ENCODE measurements around the gene SIK3. TPM values are rescaled to one million over a fixed set of nuclear protein-coding genes. Genes with fewer than 3 reads are reported as not detected.

The SIK3 gene
- total and polyA plus RNA-seq, 2 experiments from 2014 or later = 29.1 to 58.5 TPM

DNA sequence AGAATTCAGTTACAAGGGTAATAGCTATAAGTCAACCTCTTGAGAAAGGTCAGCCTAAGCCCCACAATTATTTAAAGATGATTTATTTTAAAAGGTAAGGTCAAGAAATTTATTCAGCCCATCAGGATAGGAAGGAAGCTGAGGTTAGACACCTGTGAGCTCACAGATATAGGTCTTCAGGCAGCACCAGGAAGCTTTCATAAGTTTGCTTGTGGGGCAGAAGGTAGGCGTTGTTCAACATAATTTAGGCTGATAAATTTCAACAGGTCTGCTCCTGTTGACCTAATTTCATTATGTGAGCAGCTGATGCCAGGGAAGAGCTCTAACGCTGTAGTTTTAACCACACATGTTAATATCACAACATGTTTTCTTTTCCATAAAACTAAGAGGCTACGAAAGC, 142.7 kb downstream of the SIK3 start:
- Histone ChIP-seq H3K9me3 (ENCODE audit: low read depth) (no peaks in the 10 kb centered on the region), H3K4me1 (ENCODE audit: low read depth) (peaks cover 28% of the 10 kb centered on the region), H3K36me3 (peaks cover 6% of the 10 kb centered on the region), H3K27ac (peak overlapping the region; percentile 74), H3K4me3 (no peak overlapping the region), H3K27me3 (no peaks in the 10 kb centered on the region)
- no peak for DNase-seq (ENCODE audit: low read depth in 1 of 2, low spot score in 1 of 2)
- TF ChIP-seq, protein P1, sequence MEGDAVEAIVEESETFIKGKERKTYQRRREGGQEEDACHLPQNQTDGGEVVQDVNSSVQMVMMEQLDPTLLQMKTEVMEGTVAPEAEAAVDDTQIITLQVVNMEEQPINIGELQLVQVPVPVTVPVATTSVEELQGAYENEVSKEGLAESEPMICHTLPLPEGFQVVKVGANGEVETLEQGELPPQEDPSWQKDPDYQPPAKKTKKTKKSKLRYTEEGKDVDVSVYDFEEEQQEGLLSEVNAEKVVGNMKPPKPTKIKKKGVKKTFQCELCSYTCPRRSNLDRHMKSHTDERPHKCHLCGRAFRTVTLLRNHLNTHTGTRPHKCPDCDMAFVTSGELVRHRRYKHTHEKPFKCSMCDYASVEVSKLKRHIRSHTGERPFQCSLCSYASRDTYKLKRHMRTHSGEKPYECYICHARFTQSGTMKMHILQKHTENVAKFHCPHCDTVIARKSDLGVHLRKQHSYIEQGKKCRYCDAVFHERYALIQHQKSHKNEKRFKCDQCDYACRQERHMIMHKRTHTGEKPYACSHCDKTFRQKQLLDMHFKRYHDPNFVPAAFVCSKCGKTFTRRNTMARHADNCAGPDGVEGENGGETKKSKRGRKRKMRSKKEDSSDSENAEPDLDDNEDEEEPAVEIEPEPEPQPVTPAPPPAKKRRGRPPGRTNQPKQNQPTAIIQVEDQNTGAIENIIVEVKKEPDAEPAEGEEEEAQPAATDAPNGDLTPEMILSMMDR (IDR thresholded peaks at IDR 0.05; ENCODE audit: low read depth, low read length) = no peak

GRCh38 chr11:116953530-116954285, 144.5 kb downstream of the SIK3 start:
- TF ChIP-seq, protein P1 (IDR thresholded peaks at IDR 0.05; ENCODE audit: low read depth, low read length) = no peak
- Histone ChIP-seq H3K4me3 (no peak overlapping the region), H3K27ac (peak overlapping the region; percentile 12), H3K4me1 (ENCODE audit: low read depth) (peaks cover 28% of the 10 kb centered on the region), H3K27me3 (no peaks in the 10 kb centered on the region), H3K9me3 (ENCODE audit: low read depth) (no peaks in the 10 kb centered on the region), H3K36me3 (peaks cover 15% of the 10 kb centered on the region)
- DNase-seq (ENCODE audit: low read depth in 1 of 2, low spot score in 1 of 2) = no peak

- no peak overlapping the region for H3K4me3 ChIP-seq
- TF ChIP-seq, protein P1 (IDR thresholded peaks at IDR 0.05; ENCODE audit: low read depth, low read length) = no peak
Measured at GRCh38 chr11:116951762-116952161, 146.5 kb downstream of the SIK3 start.

DNA sequence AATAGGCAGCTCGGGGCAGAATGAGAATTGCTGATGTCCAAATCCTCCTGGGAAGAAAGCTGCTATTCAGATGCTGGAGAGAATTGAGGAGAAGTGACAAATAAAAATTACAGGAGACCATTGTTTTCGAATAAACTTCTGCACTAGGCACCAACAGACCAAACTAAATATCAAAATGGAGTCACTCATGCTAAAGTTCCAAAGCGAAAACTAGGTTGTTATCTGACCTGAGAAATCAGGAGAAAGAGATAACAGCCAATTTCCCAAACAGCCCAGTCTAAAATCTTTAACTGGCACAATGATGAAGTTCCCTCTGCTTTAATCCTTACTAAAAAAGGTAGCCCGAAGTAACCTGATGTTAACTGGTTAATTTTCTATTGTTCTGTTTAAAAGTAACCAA, 148.0 kb downstream of the SIK3 start:
- Histone ChIP-seq H3K36me3 (peaks cover 15% of the 10 kb centered on the region), H3K27me3 (no peaks in the 10 kb centered on the region), H3K4me3 (no peak overlapping the region), H3K9me3 (ENCODE audit: low read depth) (no peaks in the 10 kb centered on the region), H3K27ac (no peak overlapping the region), H3K4me1 (ENCODE audit: low read depth) (peaks cover 10% of the 10 kb centered on the region)
- DNase-seq (ENCODE audit: low read depth in 1 of 2, low spot score in 1 of 2) = no peak
- TF ChIP-seq, protein P1 (IDR thresholded peaks at IDR 0.05; ENCODE audit: low read depth, low read length) = no peak

More at GRCh38 chr11:116951762-116952161, 146.5 kb downstream of the SIK3 start:
- H3K27me3 ChIP-seq = no peaks in the 10 kb centered on the region
- H3K4me1 ChIP-seq (ENCODE audit: low read depth) = peaks cover 20% of the 10 kb centered on the region
- no peaks in the 10 kb centered on the region for H3K9me3 ChIP-seq (ENCODE audit: low read depth)
- DNase-seq (ENCODE audit: low read depth in 1 of 2, low spot score in 1 of 2) = no peak
- peaks cover 15% of the 10 kb centered on the region for H3K36me3 ChIP-seq
- H3K27ac ChIP-seq = no peak overlapping the region

DNA sequence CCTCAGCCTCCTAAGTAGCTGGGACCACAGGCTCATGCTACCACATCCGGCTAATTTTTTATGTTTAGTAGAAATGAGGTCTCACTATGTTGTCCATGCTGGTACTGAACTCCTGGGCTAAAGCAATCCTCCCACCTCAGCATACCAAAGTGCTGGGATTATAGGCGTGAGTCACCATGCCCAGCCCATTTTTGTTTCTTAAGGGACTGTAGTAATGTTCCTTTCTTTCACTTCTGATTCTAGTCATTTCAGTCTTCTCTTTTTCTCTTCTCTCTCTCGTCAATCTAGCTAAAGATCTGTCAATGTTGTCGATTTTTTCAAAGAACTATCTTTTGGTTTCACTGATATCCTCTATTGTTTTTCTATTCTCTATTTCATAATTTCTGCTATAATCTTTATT, 149.8 kb downstream of the SIK3 start:
- TF ChIP-seq, protein P1 (IDR thresholded peaks at IDR 0.05; ENCODE audit: low read depth, low read length) = no peak
- no peaks in the 10 kb centered on the region for H3K9me3 ChIP-seq (ENCODE audit: low read depth)
- H3K4me3 ChIP-seq = no peak overlapping the region
- H3K27me3 ChIP-seq = no peaks in the 10 kb centered on the region
- H3K36me3 ChIP-seq = peaks cover 10% of the 10 kb centered on the region
- H3K27ac ChIP-seq = no peak overlapping the region
- DNase-seq (ENCODE audit: low read depth in 1 of 2, low spot score in 1 of 2) = peak in 1 of 2 donors; percentile 32
- peaks cover 3% of the 10 kb centered on the region for H3K4me1 ChIP-seq (ENCODE audit: low read depth)

All from cardiac muscle cell (in vitro differentiated cells and primary cell).